DND-41 (cell line): Measurements from ENCODE around the gene UQCRFS1.

ENCODE experiments used
- CTCF ChIP-seq: IDR thresholded peaks from 2 replicates; pipeline ENCODE4 v1.5.1; 2012; ENCODE audit warnings: borderline replicate concordance, low read length, moderate library complexity, mild to moderate bottlenecking; ENCODE audit not compliant: poor library complexity, severe bottlenecking; ENCODE audit errors: extremely low read depth
- EZH2 ChIP-seq: IDR thresholded peaks from 3 replicates; pipeline ENCODE4 v1.6.1; 2012; ENCODE audit warnings: borderline replicate concordance, low read depth, mild to moderate bottlenecking, moderate library complexity, low read length, inconsistent platforms; ENCODE audit not compliant: severe bottlenecking

- TF ChIP-seq CTCF, result no peak
- TF ChIP-seq EZH2, result no peak
Observed at GRCh38 chr19:29247872-29248271, 34.9 kb upstream of the UQCRFS1 start.
